Astrocyte of the spinal cord (primary cell): ENCODE measurements around the gene CATSPERB.

ENCODE experiments used
- DNase-seq: peaks from one replicate; pipeline ENCODE4 v3.0.0; 2011; ENCODE audit warnings: low read depth, low spot score
- H3K4me3 ChIP-seq: 2 replicates; pipeline ENCODE4 v1.5.1; 2011; ENCODE audit warnings: low read depth, mild to moderate bottlenecking, low read length, moderate library complexity
- in situ Hi-C: cut with HindIII; loops from 2 replicates; pipeline ENCODE4 v1.10.0; 2017; ENCODE audit warnings: low sequenced_read_pairs
- TF ChIP-seq, protein P1 (sequence below): IDR thresholded peaks from 2 replicates; pipeline ENCODE4 v1.5.1; 2012; ENCODE audit warnings: low read depth, mild to moderate bottlenecking, low read length, inconsistent platforms

The CATSPERB gene

DNA sequence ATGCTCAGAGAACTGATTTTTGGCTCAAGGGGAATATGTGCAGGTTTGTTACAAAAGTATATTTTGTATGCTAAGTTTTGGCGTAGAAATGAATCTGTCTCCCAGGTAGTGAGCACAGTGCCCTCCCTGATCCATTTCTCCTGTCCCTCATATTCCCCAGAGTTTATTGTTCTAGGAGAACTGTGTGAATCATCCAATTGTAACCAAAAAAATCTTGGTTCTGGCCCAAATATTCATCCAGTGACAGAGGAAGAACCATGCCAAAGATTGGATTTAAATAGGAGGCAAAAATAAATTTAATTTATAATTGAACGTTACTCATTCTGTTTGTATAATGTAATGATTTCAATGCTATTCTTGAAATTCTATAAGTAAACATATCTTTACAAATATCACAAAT lies 4.8 kb downstream of the CATSPERB start:
- TF ChIP-seq, protein P1, sequence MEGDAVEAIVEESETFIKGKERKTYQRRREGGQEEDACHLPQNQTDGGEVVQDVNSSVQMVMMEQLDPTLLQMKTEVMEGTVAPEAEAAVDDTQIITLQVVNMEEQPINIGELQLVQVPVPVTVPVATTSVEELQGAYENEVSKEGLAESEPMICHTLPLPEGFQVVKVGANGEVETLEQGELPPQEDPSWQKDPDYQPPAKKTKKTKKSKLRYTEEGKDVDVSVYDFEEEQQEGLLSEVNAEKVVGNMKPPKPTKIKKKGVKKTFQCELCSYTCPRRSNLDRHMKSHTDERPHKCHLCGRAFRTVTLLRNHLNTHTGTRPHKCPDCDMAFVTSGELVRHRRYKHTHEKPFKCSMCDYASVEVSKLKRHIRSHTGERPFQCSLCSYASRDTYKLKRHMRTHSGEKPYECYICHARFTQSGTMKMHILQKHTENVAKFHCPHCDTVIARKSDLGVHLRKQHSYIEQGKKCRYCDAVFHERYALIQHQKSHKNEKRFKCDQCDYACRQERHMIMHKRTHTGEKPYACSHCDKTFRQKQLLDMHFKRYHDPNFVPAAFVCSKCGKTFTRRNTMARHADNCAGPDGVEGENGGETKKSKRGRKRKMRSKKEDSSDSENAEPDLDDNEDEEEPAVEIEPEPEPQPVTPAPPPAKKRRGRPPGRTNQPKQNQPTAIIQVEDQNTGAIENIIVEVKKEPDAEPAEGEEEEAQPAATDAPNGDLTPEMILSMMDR: no peak
- in situ Hi-C loops: no loop called here
- no peak overlapping the region for H3K4me3 ChIP-seq
- no peak for DNase-seq

- no peak for DNase-seq
- H3K4me3 ChIP-seq: no peak overlapping the region
These were observed 8.4 kb downstream of the CATSPERB start for GRCh38 chr14:91723501-91723900.

DNA sequence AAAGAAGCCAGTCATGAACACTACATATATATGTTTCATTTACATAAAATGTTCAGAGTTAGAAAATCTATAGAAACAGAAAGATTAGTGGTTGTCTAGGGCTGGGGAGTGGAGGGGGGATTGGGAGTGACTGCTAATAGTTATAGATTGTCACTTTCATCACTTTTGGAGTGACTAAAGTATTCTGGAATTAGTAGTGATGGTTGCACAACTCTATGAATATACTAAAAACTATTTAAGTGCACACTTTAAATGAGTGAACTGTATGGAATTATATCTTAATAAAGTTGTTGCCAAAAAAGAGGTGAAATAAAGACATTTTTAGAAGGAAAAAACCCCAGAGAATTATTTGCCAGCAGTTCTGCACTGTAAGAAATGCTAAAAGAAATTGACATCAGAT lies 9.5 kb downstream of the CATSPERB start:
- H3K4me3 ChIP-seq: no peak overlapping the region
- TF ChIP-seq, protein P1: no peak
- in situ Hi-C loops: no loop called here
- no peak for DNase-seq

More at GRCh38 chr14:91723501-91723900, 8.4 kb downstream of the CATSPERB start:
- in situ Hi-C loops: no loop called here
- TF ChIP-seq, protein P1: no peak

DNA sequence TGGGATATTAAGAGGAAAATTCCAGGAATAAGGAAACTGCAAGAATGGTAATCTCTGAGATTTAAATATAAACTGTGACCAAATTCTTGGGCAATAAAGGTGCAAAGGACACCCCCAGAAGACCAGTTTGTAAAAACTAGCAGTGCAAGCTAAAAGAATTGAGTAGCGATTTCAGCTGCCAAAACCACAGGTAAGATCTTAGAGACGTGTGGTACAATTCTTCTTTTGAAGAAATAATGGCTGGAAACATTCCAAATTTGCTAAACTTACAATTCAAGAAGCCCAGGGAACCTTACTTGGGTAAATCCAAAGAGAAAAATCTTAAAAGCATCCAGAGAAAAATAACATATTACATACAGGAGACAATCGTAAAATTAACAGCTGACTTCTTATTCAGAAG lies 12.0 kb downstream of the CATSPERB start:
- in situ Hi-C loops: no loop called here
- no peak overlapping the region for H3K4me3 ChIP-seq
- no peak for DNase-seq
- TF ChIP-seq, protein P1: no peak

DNA sequence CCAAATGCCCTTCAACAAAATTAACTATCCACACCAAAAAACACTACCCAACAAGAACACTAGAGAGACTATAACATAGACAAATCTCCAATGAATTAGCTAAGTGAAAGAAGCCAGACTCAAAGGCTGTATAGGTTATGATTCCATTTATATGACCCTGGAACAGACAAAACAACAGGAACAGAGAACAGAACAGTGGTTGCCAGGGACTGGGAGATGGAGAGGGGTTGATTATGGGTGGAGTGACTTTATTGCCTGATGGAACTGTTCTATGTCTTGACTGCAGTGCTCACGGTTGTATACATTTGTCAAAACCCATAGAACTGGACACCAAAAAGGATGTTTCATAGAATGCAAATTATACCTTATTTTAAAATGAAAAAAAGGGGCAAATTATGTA lies 14.9 kb downstream of the CATSPERB start:
- in situ Hi-C loops: no loop called here
- TF ChIP-seq, protein P1: no peak
- H3K4me3 ChIP-seq: no peak overlapping the region
- no peak for DNase-seq

DNA sequence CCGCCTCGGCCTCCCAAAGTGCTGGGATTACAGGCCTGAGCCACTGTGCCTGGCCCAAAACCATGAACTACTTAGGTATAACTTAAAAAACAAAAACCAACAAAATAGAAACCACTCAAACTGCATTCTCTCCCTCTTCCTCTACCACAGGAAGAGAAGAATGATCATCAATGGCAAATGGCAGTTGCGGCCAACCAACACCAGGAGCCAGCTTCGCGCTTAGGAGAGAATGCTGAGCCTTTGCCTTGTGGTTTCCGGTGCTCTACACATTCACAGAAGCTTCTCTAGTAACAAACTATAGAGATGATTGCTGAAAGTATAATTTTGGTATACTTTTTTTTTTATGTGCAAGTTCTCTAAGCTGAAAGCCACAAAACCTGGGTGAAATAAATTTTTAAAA lies 17.1 kb downstream of the CATSPERB start:
- no peak for DNase-seq

More for the DNA sequence above, 17.1 kb downstream of the CATSPERB start:
- in situ Hi-C loops: no loop called here
- TF ChIP-seq, protein P1: no peak
- H3K4me3 ChIP-seq: no peak overlapping the region
